GM18868 (cell line): ENCODE results near the gene DDX3X.
"Not testable (repeated sequence)": the region's sequence is repeated elsewhere in the genome, so short reads cannot be mapped to it uniquely, and the experiment has no call there.

Experiments used
- ATAC-seq: cut with Tn5 transposase; IDR thresholded peaks from one replicate; pipeline ENCODE4 v1.9.1; 2021; ENCODE audit warnings: mild to moderate bottlenecking, moderate library complexity; ENCODE audit not compliant: unreplicated experiment

DDX3X gene

DNA sequence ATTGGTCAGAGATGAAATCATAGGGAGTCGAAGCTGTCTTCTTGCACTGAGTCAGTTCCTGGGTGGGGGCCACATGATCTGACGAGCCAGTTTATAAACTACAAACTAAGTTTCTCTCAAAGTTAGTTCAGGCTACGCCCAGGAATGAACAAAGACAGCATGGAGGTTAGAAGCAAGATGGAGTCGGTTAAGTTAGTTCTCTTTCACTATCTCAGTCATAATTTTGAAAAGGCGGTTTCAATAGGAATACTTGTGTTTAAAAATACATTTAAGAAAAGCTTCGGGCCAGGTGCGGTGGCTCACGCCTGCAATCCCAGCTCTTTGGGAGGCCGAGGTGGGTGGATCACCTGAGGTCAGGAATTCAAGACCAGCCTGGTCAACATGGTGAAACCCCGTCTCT, 77.3 kb downstream of the DDX3X start:
- ATAC-seq = not testable (repeated sequence)

DNA sequence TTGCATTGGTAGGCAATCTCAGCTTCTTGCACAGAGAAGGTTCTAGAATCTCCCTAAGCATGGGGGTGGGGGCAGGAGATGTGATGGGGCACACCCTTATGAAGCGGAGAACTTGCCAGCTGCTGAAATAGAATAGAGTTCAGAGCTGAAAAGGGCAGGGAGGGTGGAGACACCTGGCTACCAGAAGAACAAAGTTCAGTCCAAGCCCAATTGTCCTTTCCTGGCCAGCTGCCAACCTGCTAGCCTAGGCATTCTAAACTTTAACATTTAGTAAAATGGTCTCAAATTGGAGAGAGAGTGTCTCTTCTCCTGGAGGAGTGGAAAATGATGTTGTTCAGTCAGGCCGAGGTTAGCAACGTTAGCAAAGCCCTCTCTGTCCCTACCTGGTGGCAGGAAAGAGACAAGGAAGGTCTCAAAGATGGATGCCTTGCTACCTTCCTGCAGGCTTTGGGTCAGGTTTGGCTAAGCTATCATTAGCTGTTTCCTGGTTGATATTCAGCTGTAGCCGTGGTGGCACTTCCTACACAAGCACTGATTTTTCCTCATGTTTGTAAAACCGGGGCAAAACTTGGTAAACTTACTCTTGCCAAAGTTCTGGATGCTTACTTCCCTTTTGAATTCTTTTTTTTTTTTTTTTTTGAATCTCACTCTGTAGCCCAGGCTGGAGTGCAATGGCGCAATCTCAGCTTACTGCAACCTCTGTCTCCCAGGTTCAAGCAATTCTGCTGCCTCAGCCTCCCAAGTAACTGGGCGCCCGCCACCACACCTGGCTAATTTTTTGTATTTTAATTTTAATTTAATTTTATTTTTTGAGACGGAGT, 78.5 kb downstream of the DDX3X start:
- no peak for ATAC-seq
